Dendritic cell treated with granulocyte-macrophage colony-stimulating factor and Interleukin-4, amounts not matched to agents 40 ng/mL and 50 ng/mL, for 4 days (primary cell): ENCODE results near the gene PWWP2B.

ENCODE experiments used
- H3K27ac Mint-ChIP-seq: one replicate; pipeline ENCODE4 v1.8.0; 2022; ENCODE audit warnings: mild to moderate bottlenecking, mixed read lengths
- H3K27me3 Mint-ChIP-seq: one replicate; pipeline ENCODE4 v1.8.0; 2022; ENCODE audit warnings: mild to moderate bottlenecking, mixed read lengths
- H3K36me3 Mint-ChIP-seq: one replicate; pipeline ENCODE4 v1.8.0; 2022; ENCODE audit warnings: low read depth, mixed read lengths
- H3K4me1 Mint-ChIP-seq: one replicate; pipeline ENCODE4 v1.8.0; 2022; ENCODE audit warnings: low read depth, mixed read lengths
- H3K4me3 Mint-ChIP-seq: one replicate; pipeline ENCODE4 v1.8.0; 2022; ENCODE audit warnings: mild to moderate bottlenecking, moderate library complexity, mixed read lengths
- H3K9me3 Mint-ChIP-seq: one replicate; pipeline ENCODE4 v1.8.0; 2022; ENCODE audit warnings: mixed read lengths
- intact Hi-C: fragments of 100-400 bp; cut with micrococcal nuclease; formaldehyde crosslinking; loops from one replicate; pipeline ENCODE4 v1.15.0; 2022

PWWP2B gene

GRCh38 chr10:132451506-132452215 lies 54.7 kb downstream of the PWWP2B start:
- no peaks in the 10 kb centered on the region for H3K9me3 Mint-ChIP-seq
- intact Hi-C loops = loop anchor here (5.0 to 10.0 kb wide), 2 partner anchors 83 to 114 kb away; partner anchors contain the start of gene INPP5A
- H3K4me1 Mint-ChIP-seq = peaks cover 53% of the 10 kb centered on the region
- no peaks in the 10 kb centered on the region for H3K36me3 Mint-ChIP-seq
- H3K27me3 Mint-ChIP-seq = peaks cover 13% of the 10 kb centered on the region
- peak overlapping the region; percentile 56 for H3K27ac Mint-ChIP-seq
- no peak overlapping the region for H3K4me3 Mint-ChIP-seq

- peak overlapping the region; percentile 56 for H3K27ac Mint-ChIP-seq
- no peaks in the 10 kb centered on the region for H3K9me3 Mint-ChIP-seq
- H3K4me3 Mint-ChIP-seq = no peak overlapping the region
- peaks cover 13% of the 10 kb centered on the region for H3K27me3 Mint-ChIP-seq
- H3K4me1 Mint-ChIP-seq = peaks cover 47% of the 10 kb centered on the region
- H3K36me3 Mint-ChIP-seq = no peaks in the 10 kb centered on the region
- intact Hi-C loops = loop anchor here (5.0 to 10.0 kb wide), 2 partner anchors 83 to 115 kb away; partner anchors contain the start of gene INPP5A
These were observed 55.2 kb downstream of the PWWP2B start for GRCh38 chr10:132452216-132452650.

- no peaks in the 10 kb centered on the region for H3K9me3 Mint-ChIP-seq
- peak overlapping the region; percentile 56 for H3K27ac Mint-ChIP-seq
- peak overlapping the region; percentile 42 for H3K4me3 Mint-ChIP-seq
- intact Hi-C loops = loop anchor here (1.0 to 10.0 kb wide), 4 partner anchors 66 to 230 kb away; partner anchors contain the start of gene INPP5A
- peaks cover 14% of the 10 kb centered on the region for H3K27me3 Mint-ChIP-seq
- no peaks in the 10 kb centered on the region for H3K36me3 Mint-ChIP-seq
- H3K4me1 Mint-ChIP-seq = peaks cover 41% of the 10 kb centered on the region
These were observed 55.9 kb downstream of the PWWP2B start for GRCh38 chr10:132452651-132453469.

GRCh38 chr10:132453470-132453861 lies 56.5 kb downstream of the PWWP2B start:
- intact Hi-C loops = loop anchor here (1.0 to 10.0 kb wide), 4 partner anchors 66 to 230 kb away; partner anchors contain the start of gene INPP5A
- no peaks in the 10 kb centered on the region for H3K36me3 Mint-ChIP-seq
- no peaks in the 10 kb centered on the region for H3K9me3 Mint-ChIP-seq
- peak overlapping the region; percentile 56 for H3K27ac Mint-ChIP-seq
- peaks cover 37% of the 10 kb centered on the region for H3K4me1 Mint-ChIP-seq
- H3K4me3 Mint-ChIP-seq = no peak overlapping the region
- peaks cover 18% of the 10 kb centered on the region for H3K27me3 Mint-ChIP-seq

- Mint-ChIP-seq H3K36me3 (no peaks in the 10 kb centered on the region), H3K27me3 (peaks cover 28% of the 10 kb centered on the region)
These were observed 57.5 kb downstream of the PWWP2B start for GRCh38 chr10:132454296-132455198.

GRCh38 chr10:132455441-132455971 lies 58.5 kb downstream of the PWWP2B start:
- Mint-ChIP-seq H3K27me3 (peaks cover 33% of the 10 kb centered on the region), H3K4me3 (no peak overlapping the region), H3K36me3 (no peaks in the 10 kb centered on the region), H3K27ac (no peak overlapping the region), H3K9me3 (no peaks in the 10 kb centered on the region), H3K4me1 (peaks cover 36% of the 10 kb centered on the region)
- intact Hi-C loops = loop anchor here (10.0 kb wide), 1 partner anchor 79 kb away; the partner anchor contains the start of gene INPP5A

More at GRCh38 chr10:132454296-132455198, 57.5 kb downstream of the PWWP2B start:
- Mint-ChIP-seq H3K4me3 (no peak overlapping the region), H3K9me3 (no peaks in the 10 kb centered on the region), H3K4me1 (peaks cover 42% of the 10 kb centered on the region), H3K27ac (no peak overlapping the region)
- intact Hi-C loops = loop anchor here (5.0 to 10.0 kb wide), 2 partner anchors 80 to 117 kb away; partner anchors contain the start of gene INPP5A

- Mint-ChIP-seq H3K27ac (no peak overlapping the region), H3K4me3 (no peak overlapping the region), H3K27me3 (peaks cover 33% of the 10 kb centered on the region), H3K9me3 (no peaks in the 10 kb centered on the region), H3K36me3 (no peaks in the 10 kb centered on the region), H3K4me1 (peaks cover 28% of the 10 kb centered on the region)
- intact Hi-C loops = loop anchor here (10.0 kb wide), 1 partner anchor 79 kb away; the partner anchor contains the start of gene INPP5A
These were observed 59.2 kb downstream of the PWWP2B start for GRCh38 chr10:132455986-132456847.

- Mint-ChIP-seq H3K4me1 (peaks cover 22% of the 10 kb centered on the region), H3K4me3 (no peak overlapping the region), H3K36me3 (no peaks in the 10 kb centered on the region), H3K9me3 (no peaks in the 10 kb centered on the region), H3K27me3 (peaks cover 33% of the 10 kb centered on the region), H3K27ac (no peak overlapping the region)
- intact Hi-C loops = loop anchor here (10.0 kb wide), 1 partner anchor 78 kb away; the partner anchor contains the start of gene INPP5A
These were observed 59.9 kb downstream of the PWWP2B start for GRCh38 chr10:132456881-132457280.

GRCh38 chr10:132457328-132458070 lies 60.5 kb downstream of the PWWP2B start:
- H3K36me3 Mint-ChIP-seq = no peaks in the 10 kb centered on the region
- no peak overlapping the region for H3K4me3 Mint-ChIP-seq
- H3K4me1 Mint-ChIP-seq = peaks cover 17% of the 10 kb centered on the region
- intact Hi-C loops = loop anchor here (1.0 to 10.0 kb wide), 3 partner anchors 77 to 180 kb away; partner anchors contain the start of gene INPP5A
- peaks cover 33% of the 10 kb centered on the region for H3K27me3 Mint-ChIP-seq
- no peak overlapping the region for H3K27ac Mint-ChIP-seq
- H3K9me3 Mint-ChIP-seq = no peaks in the 10 kb centered on the region

- Mint-ChIP-seq H3K27ac (no peak overlapping the region), H3K27me3 (peaks cover 33% of the 10 kb centered on the region), H3K4me1 (peaks cover 11% of the 10 kb centered on the region), H3K36me3 (no peaks in the 10 kb centered on the region), H3K9me3 (no peaks in the 10 kb centered on the region), H3K4me3 (no peak overlapping the region)
- intact Hi-C loops = loop anchor here (1.0 to 10.0 kb wide), 3 partner anchors 77 to 179 kb away; partner anchors contain the start of gene INPP5A
These were observed 61.1 kb downstream of the PWWP2B start for GRCh38 chr10:132458071-132458585.

GRCh38 chr10:132458586-132459300 lies 61.7 kb downstream of the PWWP2B start:
- Mint-ChIP-seq H3K36me3 (no peaks in the 10 kb centered on the region), H3K27ac (no peak overlapping the region), H3K27me3 (peaks cover 33% of the 10 kb centered on the region), H3K9me3 (no peaks in the 10 kb centered on the region), H3K4me3 (no peak overlapping the region), H3K4me1 (peaks cover 7% of the 10 kb centered on the region)
- intact Hi-C loops = loop anchor here (1.0 to 10.0 kb wide), 3 partner anchors 76 to 179 kb away; partner anchors contain the start of gene INPP5A
